K562 (cell line): ENCODE results near the gene UGP2. TPM values are rescaled to one million over a fixed set of nuclear protein-coding genes. Genes with fewer than 3 reads are reported as not detected.

ENCODE experiments used
- ARID4B ChIP-seq: sonication (generic); formaldehyde crosslinking; IDR thresholded peaks from 2 replicates; pipeline ENCODE4 v1.8.0; 2022; ENCODE audit warnings: mild to moderate bottlenecking, missing genetic modification reagents
- CBX2 ChIP-seq: fragments of 200-600 bp; sonication (generic); IDR thresholded peaks from one replicate; pipeline ENCODE4 v1.6.1; 2012; ENCODE audit warnings: mild to moderate bottlenecking, low read length, inconsistent platforms; ENCODE audit not compliant: insufficient read depth, poor library complexity, severe bottlenecking
- CEBPB ChIP-seq: fragments of 450-650 bp; IDR thresholded peaks from 2 replicates; pipeline ENCODE4 v1.6.1; 2016; ENCODE audit warnings: missing genetic modification characterization, missing compliant biosample characterization
- DIDO1 ChIP-seq: fragments of 450-650 bp; IDR thresholded peaks from 2 replicates; pipeline ENCODE4 v1.6.1; 2016; ENCODE audit warnings: low read depth, missing biosample characterization, missing genetic modification characterization
- E2F5 ChIP-seq: sonication (generic); formaldehyde crosslinking; IDR thresholded peaks from 2 replicates; pipeline ENCODE4 v1.8.0; 2022; ENCODE audit warnings: mild to moderate bottlenecking, missing genetic modification reagents
- IRF1 ChIP-seq: sonication (generic); formaldehyde crosslinking; IDR thresholded peaks from 2 replicates; pipeline ENCODE4 v1.8.0; 2022; ENCODE audit warnings: missing genetic modification reagents, mild to moderate bottlenecking, borderline replicate concordance
- LEF1 ChIP-seq: fragments of 450-650 bp; IDR thresholded peaks from 2 replicates; pipeline ENCODE4 v1.6.1; 2016; ENCODE audit warnings: mild to moderate bottlenecking
- PKNOX1 ChIP-seq: fragments of 450-650 bp; IDR thresholded peaks from 2 replicates; pipeline ENCODE4 v1.6.1; 2016
- SMC3 ChIP-seq: conservative IDR thresholded peaks from 2 replicates; pipeline ENCODE4 v1.6.1; 2011; ENCODE audit warnings: low read depth, low read length, improper control_type of control experiment; ENCODE audit not compliant: insufficient read depth
- SRSF9 ChIP-seq: fragments of 200-400 bp; formaldehyde crosslinking; IDR thresholded peaks from 2 replicates; pipeline ENCODE4 v1.6.1; 2017; ENCODE audit warnings: low read depth, low read length, borderline replicate concordance
- ZC3H4 ChIP-seq: sonication (generic); formaldehyde crosslinking; IDR thresholded peaks from 2 replicates; pipeline ENCODE4 v1.9.0; 2021; ENCODE audit warnings: missing genetic modification reagents, borderline replicate concordance
- ZNF124 ChIP-seq: sonication (generic); formaldehyde crosslinking; IDR thresholded peaks from 2 replicates; pipeline ENCODE4 v1.8.1; 2022; ENCODE audit warnings: missing genetic modification reagents
- ZNF316 ChIP-seq: fragments of 450-650 bp; IDR thresholded peaks from 2 replicates; pipeline ENCODE4 v1.6.1; 2016
- ZNF589 ChIP-seq: fragments of 200-800 bp; sonication (Bioruptor generic); IDR thresholded peaks from 2 replicates; pipeline ENCODE4 v1.6.1; 2016; ENCODE audit warnings: low read depth, missing genetic modification characterization, missing compliant biosample characterization
- polyA plus RNA-seq, 8 experiments: library from polyadenylated mRNA; depleted of rRNA in 4 of 8; stranded (reverse) in 5 of 8; unstranded in 3 of 8; fragments of >200 nt; fragmentation: Nextera tagmentation in 2 of 8; fragmentation: Illumina TruSeq in 1 of 8; extraction: Ambion mirVana in 2 of 8; extraction: Trizol in 1 of 8; gene quantifications; 2 replicates each; pipeline versions ENCODE4 v1.2.1 to v1.2.3, GENCODE V29; 2011 to 2014; ENCODE audit warnings: inconsistent platforms in 1 of 8, missing spikeins in 1 of 8
- total RNA-seq, 7 experiments: library from RNA; depleted of rRNA in 6 of 7; stranded (reverse); fragments of >200 nt in 6 of 7; fragmentation: Illumina TruSeq in 2 of 7; extraction: Trizol in 2 of 7; gene quantifications; 2 replicates each; pipeline versions ENCODE4 v1.2.1 to v1.2.3, GENCODE V29; 2011 to 2021; ENCODE audit warnings: low replicate concordance in 1 of 7
- TF ChIP-seq, protein P1 (sequence below), 3 experiments: fragments of 200-800 bp in 1 of 3; fragments of 250-450 bp in 1 of 3; fragments of 450-650 bp in 1 of 3; sonication (Bioruptor Pico) in 1 of 3; sonication (Bioruptor generic) in 1 of 3; formaldehyde crosslinking in 1 of 3; IDR thresholded peaks; 2 replicates each; pipeline versions ENCODE4 v1.6.1 to v1.8.0; 2016 to 2022; ENCODE audit warnings: mild to moderate bottlenecking in 2 of 3, missing genetic modification characterization in 2 of 3, missing compliant biosample characterization in 1 of 3, moderate library complexity in 1 of 3

UGP2 gene
- total and polyA plus RNA-seq, 9 of the 15 experiments (the other 6 are each of a cell fraction or from before 2014, with no cell fraction given): 25.2 to 69.3 (median 58.9) TPM

- TF ChIP-seq, protein P1, sequence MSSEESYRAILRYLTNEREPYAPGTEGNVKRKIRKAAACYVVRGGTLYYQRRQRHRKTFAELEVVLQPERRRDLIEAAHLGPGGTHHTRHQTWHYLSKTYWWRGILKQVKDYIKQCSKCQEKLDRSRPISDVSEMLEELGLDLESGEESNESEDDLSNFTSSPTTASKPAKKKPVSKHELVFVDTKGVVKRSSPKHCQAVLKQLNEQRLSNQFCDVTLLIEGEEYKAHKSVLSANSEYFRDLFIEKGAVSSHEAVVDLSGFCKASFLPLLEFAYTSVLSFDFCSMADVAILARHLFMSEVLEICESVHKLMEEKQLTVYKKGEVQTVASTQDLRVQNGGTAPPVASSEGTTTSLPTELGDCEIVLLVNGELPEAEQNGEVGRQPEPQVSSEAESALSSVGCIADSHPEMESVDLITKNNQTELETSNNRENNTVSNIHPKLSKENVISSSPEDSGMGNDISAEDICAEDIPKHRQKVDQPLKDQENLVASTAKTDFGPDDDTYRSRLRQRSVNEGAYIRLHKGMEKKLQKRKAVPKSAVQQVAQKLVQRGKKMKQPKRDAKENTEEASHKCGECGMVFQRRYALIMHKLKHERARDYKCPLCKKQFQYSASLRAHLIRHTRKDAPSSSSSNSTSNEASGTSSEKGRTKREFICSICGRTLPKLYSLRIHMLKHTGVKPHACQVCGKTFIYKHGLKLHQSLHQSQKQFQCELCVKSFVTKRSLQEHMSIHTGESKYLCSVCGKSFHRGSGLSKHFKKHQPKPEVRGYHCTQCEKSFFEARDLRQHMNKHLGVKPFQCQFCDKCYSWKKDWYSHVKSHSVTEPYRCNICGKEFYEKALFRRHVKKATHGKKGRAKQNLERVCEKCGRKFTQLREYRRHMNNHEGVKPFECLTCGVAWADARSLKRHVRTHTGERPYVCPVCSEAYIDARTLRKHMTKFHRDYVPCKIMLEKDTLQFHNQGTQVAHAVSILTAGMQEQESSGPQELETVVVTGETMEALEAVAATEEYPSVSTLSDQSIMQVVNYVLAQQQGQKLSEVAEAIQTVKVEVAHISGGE (CRISPR knock-in tag; IDR thresholded peaks at IDR 0.05): no peak
- TF ChIP-seq PKNOX1: peak; percentile 95
- 0 out of 2 replicates have a peak, but pooled peaks have one; percentile 43 for TF ChIP-seq LEF1
- no peak for TF ChIP-seq SRSF9
- TF ChIP-seq E2F5 (CRISPR knock-in tag): no peak
- no peak for TF ChIP-seq ZNF316
- TF ChIP-seq CBX2: no peak
- no peak for TF ChIP-seq ZNF589 (CRISPR knock-in tag)
- no peak for TF ChIP-seq IRF1 (CRISPR knock-in tag)
- no peak for TF ChIP-seq DIDO1 (tag)
- no peak for TF ChIP-seq SMC3
- no peak for TF ChIP-seq ZC3H4 (CRISPR knock-in tag)
- peak; percentile 97 for TF ChIP-seq CEBPB
- TF ChIP-seq ARID4B: no peak
- TF ChIP-seq ZNF124 (CRISPR knock-in tag): no peak
Observed at GRCh38 chr2:63842149-63843061, 709 bp downstream of the UGP2 start (continued).
